Inflammatory macrophage (primary cell): ENCODE results near the gene OSBPL2.

Experiments
- DNase-seq, 2 donors: peaks; one replicate each; pipeline ENCODE4 v3.0.0-alpha.2; 2020 to 2022

The OSBPL2 gene

GRCh38 chr20:62236766-62237513 is 1.4 kb upstream of the OSBPL2 start:
- no peak for DNase-seq

- no peak for DNase-seq
Measured at GRCh38 chr20:62237514-62237800, 864 bp upstream of the OSBPL2 start.

- DNase-seq, result peak in 1 of 2 donors; percentile 9
Measured at GRCh38 chr20:62238569-62239277, 402 bp downstream of the OSBPL2 start.

GRCh38 chr20:62239278-62239879 is 1.1 kb downstream of the OSBPL2 start:
- DNase-seq, result no peak

- DNase-seq, result peak; percentile 38 to 39
Measured at GRCh38 chr20:62240020-62240685, 1.8 kb downstream of the OSBPL2 start.

- no peak for DNase-seq
Measured at GRCh38 chr20:62241506-62241905, 3.2 kb downstream of the OSBPL2 start.

GRCh38 chr20:62242176-62242575 is 3.9 kb downstream of the OSBPL2 start:
- DNase-seq, result no peak

GRCh38 chr20:62243106-62243505 is 4.8 kb downstream of the OSBPL2 start:
- no peak for DNase-seq

- DNase-seq, result no peak
Measured at GRCh38 chr20:62243906-62244515, 5.7 kb downstream of the OSBPL2 start.

- DNase-seq, result no peak
Measured at GRCh38 chr20:62244644-62245108, 6.4 kb downstream of the OSBPL2 start.

- no peak for DNase-seq
Measured at GRCh38 chr20:62245911-62246280, 7.6 kb downstream of the OSBPL2 start.

GRCh38 chr20:62246431-62246830 is 8.1 kb downstream of the OSBPL2 start:
- no peak for DNase-seq

GRCh38 chr20:62246872-62247652 is 8.7 kb downstream of the OSBPL2 start:
- DNase-seq, result no peak

- no peak for DNase-seq
Measured at GRCh38 chr20:62248890-62249560, 10.7 kb downstream of the OSBPL2 start.

- no peak for DNase-seq
Measured at GRCh38 chr20:62252342-62252966, 14.1 kb downstream of the OSBPL2 start.

GRCh38 chr20:62253398-62253797 is 15.1 kb downstream of the OSBPL2 start:
- DNase-seq, result no peak

GRCh38 chr20:62254021-62254724 is 15.9 kb downstream of the OSBPL2 start:
- no peak for DNase-seq

- no peak for DNase-seq
Measured at GRCh38 chr20:62255976-62256375, 17.7 kb downstream of the OSBPL2 start.

GRCh38 chr20:62258499-62259293 is 20.4 kb downstream of the OSBPL2 start:
- DNase-seq, result no peak

- DNase-seq, result no peak
Measured at GRCh38 chr20:62259294-62259565, 20.9 kb downstream of the OSBPL2 start.
